Fibroblast of lung (primary cell): ENCODE measurements around the gene IL10RA.

Source experiments
- EZH2 ChIP-seq: IDR thresholded peaks from 2 replicates; pipeline ENCODE4 v1.5.1; 2012; ENCODE audit warnings: low read length, control low read depth, mild to moderate bottlenecking; ENCODE audit errors: missing control alignments
- TF ChIP-seq, protein P1 (sequence below), 2 donors: IDR thresholded peaks in 1 of 2; conservative IDR thresholded peaks in 1 of 2; 1 replicate in 1 of 2; 2 replicates in 1 of 2; pipeline ENCODE4 v1.5.1; 2011 to 2012; ENCODE audit warnings: low read length in 2 of 2, control low read depth in 1 of 2, inconsistent platforms in 1 of 2, low read depth in 1 of 2, mild to moderate bottlenecking in 1 of 2

DNA sequence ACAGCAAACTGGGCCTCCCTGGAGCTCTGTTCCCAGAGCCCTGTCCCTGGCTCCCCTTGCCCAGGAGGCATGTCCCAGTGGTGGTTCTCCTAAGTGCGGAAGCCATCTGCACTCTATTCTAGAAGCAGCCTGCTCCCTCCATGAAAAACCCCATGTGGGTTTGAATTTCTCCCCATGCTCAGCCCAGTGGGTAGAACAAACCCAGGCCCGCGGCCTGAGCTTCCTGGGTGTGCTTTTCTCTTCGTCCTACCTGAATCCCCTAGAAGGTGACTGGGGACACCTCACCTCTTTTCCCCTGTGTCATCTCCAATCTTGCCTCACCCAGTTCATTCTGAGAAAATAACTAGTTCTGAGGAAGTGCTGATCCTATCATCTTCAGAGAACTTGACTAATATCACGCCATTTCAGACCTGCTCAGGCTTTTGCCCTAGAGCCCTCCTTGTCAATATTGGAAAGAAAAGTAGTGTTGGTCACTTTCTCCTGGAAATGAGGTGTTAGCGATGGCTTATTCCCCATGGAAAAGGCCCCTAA lies 15.9 kb downstream of the IL10RA start:
- TF ChIP-seq, protein P1, sequence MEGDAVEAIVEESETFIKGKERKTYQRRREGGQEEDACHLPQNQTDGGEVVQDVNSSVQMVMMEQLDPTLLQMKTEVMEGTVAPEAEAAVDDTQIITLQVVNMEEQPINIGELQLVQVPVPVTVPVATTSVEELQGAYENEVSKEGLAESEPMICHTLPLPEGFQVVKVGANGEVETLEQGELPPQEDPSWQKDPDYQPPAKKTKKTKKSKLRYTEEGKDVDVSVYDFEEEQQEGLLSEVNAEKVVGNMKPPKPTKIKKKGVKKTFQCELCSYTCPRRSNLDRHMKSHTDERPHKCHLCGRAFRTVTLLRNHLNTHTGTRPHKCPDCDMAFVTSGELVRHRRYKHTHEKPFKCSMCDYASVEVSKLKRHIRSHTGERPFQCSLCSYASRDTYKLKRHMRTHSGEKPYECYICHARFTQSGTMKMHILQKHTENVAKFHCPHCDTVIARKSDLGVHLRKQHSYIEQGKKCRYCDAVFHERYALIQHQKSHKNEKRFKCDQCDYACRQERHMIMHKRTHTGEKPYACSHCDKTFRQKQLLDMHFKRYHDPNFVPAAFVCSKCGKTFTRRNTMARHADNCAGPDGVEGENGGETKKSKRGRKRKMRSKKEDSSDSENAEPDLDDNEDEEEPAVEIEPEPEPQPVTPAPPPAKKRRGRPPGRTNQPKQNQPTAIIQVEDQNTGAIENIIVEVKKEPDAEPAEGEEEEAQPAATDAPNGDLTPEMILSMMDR (conservative IDR thresholded peaks at IDR 0.05 in 1 of 2, IDR thresholded peaks at IDR 0.05 in 1 of 2; ENCODE audit: low read depth in 1 of 2, low read length in 2 of 2): no peak
- TF ChIP-seq EZH2: no peak
